SK-N-MC (cell line): ENCODE data around the gene NPL.

Experiments
- EZH2 ChIP-seq: fragments of 200-600 bp; sonication (generic); IDR thresholded peaks from one replicate; pipeline ENCODE4 v1.6.1; 2017; ENCODE audit warnings: antibody characterized with exemption
- POLR2AphosphoS5 ChIP-seq: IDR thresholded peaks from 2 replicates; pipeline ENCODE4 v1.6.1; 2012; ENCODE audit warnings: mild to moderate bottlenecking, low read depth, low read length, borderline replicate concordance

DNA sequence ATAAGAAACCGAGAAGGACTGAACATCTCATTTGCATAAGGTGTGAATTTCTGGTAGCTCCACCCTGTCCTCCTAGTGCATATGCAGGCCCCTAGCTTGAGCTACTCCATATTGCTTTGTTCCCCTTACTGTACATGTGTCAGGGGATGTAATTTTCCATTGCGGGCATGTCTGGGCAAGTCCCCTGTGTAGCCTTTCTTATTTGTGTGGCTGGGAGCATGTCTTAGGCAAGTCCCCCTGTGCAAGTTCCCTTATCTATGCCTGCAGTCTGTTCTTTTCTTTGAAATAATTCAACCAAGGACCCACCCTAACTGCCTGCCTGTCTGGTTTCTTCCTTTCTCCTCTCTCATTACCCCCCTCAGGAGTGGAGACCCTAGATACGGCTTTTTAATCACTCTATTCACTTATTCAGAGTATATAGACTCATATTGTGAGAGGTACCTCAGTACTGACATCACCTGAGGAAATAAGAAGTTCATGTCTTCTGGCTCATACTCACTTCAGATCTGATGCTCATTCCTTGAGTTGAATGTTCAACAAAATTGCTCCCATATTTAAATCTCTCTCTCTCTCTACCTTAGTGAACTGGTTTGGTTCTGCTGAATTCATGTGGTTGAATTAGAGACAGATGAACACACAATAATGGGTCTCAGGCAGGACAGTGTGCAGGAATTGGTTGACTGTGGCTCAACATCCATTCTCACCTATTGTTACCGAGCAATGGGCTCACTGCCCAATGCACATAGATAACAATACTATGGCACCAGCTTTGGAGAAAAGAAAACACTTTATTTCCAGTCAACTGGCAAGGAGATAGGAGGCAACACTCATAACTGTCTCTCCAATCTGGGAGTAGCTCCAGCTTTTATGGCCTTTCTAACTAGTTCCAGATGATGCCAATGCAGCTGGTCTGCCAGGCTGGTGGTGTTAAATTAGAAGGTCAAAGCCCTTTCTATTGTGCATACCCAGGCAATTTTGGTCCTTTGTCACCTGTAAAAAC, 27.9 kb upstream of the NPL start:
- TF ChIP-seq EZH2 (no peak), POLR2AphosphoS5 (no peak)
